ENCODE measurements around the gene MICAL3. TPM values are rescaled to one million over a fixed set of nuclear protein-coding genes. Genes with fewer than 3 reads are reported as not detected.

MICAL3 gene
- total RNA-seq, 1 donor from 2014 or later = 54.8 TPM

DNA sequence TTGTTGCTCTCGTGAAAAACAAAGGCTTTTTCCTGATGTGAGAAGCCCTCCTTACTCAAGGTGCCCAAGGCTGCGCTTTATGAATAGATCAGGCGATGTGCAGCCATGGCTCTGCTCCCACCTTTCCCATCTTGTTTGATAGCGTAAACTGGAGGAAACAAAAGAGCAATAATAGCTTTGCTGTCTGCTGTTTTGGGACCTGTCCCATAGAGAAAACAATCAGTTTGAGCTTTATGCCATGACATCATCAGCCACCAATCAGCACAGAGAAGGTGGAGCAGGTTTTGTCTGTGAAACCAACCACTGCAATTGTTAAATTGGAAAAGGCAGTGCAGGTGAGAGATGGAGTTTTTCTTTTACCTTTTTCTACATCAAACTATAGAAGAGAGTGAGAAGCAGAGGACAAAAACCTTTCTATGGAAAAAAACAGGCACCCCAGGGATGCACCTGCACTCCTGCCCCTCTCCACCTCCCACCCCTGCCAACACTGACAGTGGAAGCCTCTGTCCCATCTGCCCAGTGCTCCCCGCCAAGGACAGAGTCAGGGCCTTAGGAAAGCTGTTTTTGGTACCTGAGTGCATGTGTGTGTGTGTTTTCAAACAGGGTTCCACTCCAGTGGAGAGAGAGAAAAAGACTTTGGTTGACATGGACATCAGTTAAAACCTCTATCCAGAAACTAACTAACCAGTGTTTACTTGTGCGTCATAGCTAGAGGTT is 80.7 kb downstream of the MICAL3 start:
- no peak overlapping the region for H3K4me3 Mint-ChIP-seq (ENCODE audit: low read depth)
- no peaks in the 10 kb centered on the region for H3K9me3 Mint-ChIP-seq (ENCODE audit: low read depth)
- H3K4me1 Mint-ChIP-seq (ENCODE audit: low read depth) = peaks cover 19% of the 10 kb centered on the region
- no peak for DNase-seq (ENCODE audit: low spot score, unreplicated experiment)
- H3K27ac Mint-ChIP-seq = peak overlapping the region; percentile 90
- TF ChIP-seq, protein P1, sequence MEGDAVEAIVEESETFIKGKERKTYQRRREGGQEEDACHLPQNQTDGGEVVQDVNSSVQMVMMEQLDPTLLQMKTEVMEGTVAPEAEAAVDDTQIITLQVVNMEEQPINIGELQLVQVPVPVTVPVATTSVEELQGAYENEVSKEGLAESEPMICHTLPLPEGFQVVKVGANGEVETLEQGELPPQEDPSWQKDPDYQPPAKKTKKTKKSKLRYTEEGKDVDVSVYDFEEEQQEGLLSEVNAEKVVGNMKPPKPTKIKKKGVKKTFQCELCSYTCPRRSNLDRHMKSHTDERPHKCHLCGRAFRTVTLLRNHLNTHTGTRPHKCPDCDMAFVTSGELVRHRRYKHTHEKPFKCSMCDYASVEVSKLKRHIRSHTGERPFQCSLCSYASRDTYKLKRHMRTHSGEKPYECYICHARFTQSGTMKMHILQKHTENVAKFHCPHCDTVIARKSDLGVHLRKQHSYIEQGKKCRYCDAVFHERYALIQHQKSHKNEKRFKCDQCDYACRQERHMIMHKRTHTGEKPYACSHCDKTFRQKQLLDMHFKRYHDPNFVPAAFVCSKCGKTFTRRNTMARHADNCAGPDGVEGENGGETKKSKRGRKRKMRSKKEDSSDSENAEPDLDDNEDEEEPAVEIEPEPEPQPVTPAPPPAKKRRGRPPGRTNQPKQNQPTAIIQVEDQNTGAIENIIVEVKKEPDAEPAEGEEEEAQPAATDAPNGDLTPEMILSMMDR (IDR thresholded peaks at IDR 0.05; ENCODE audit: unreplicated experiment) = no peak
- no peaks in the 10 kb centered on the region for H3K27me3 Mint-ChIP-seq
- H3K36me3 Mint-ChIP-seq (ENCODE audit: insufficient read depth) = no peaks in the 10 kb centered on the region

DNA sequence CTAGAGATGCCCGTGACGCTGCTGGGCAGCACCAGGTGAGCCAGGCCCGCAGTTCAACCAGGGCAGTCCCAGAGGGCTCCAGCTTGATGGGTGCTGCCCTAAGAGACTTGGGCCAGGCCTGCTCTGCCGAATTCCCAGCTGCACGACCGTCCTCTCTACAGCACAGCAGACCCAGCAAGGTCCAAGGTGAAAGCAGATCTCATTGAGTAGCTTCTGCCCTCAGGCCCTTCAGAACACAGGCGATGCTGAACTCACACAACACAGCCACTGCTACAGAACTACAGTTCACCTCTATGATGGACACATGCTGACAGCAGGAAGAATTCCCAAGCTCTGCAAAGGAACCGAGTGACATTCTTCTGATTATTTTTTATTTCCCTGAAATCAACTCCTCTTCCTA is 81.6 kb downstream of the MICAL3 start:
- no peak for DNase-seq (ENCODE audit: low spot score, unreplicated experiment)
- H3K27me3 Mint-ChIP-seq = no peaks in the 10 kb centered on the region
- TF ChIP-seq, protein P1 (IDR thresholded peaks at IDR 0.05; ENCODE audit: unreplicated experiment) = no peak
- no peak overlapping the region for H3K27ac Mint-ChIP-seq
- no peak overlapping the region for H3K4me3 Mint-ChIP-seq (ENCODE audit: low read depth)
- no peaks in the 10 kb centered on the region for H3K9me3 Mint-ChIP-seq (ENCODE audit: low read depth)
- peaks cover 19% of the 10 kb centered on the region for H3K4me1 Mint-ChIP-seq (ENCODE audit: low read depth)
- no peaks in the 10 kb centered on the region for H3K36me3 Mint-ChIP-seq (ENCODE audit: insufficient read depth)

DNA sequence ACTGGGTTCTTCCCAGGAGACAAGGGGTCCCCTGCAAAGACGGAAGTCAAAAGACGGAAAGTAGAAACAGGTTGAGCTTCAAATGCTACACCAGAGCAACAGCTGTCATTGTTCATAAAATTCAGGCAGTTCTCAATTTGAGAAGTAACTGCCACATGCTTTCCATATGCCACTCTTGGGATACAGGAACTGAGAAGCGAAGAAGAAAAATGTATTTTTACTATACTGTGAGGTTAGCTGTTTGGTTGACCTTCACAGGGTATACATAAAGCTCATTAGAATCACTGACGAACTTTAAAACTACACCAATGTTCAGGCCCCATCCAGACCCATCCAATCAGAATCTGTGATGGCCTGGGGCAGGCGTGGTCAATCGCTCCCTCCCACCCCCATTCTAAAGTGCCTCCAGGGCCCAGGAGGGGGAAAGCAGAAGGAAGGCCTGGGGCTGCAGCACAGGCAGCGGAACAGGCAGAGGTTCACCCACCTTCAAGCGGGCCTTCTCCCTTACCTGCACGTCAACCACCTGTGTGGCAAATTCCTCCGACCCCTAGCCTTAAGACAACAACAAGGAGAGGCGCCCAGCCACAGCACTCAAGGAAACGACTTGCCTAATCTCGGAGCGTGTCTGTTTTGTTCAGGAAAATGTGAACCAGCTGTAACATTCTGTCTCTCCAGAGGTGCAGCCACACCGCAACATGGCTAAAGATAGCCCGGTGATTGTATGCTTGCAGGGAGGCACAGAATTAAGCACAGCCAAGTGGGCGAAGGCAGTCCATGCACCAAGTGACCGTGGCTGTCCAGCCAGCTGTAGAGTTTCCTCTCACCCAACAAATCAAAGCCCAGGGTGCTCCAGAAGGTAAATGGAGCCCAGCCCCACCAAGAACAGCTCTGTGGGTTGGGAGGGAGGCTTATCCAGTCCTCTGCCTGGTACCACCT is 82.6 kb downstream of the MICAL3 start:
- Mint-ChIP-seq H3K27ac (no peak overlapping the region), H3K4me1 (ENCODE audit: low read depth) (peaks cover 19% of the 10 kb centered on the region), H3K9me3 (ENCODE audit: low read depth) (no peaks in the 10 kb centered on the region), H3K27me3 (no peaks in the 10 kb centered on the region), H3K36me3 (ENCODE audit: insufficient read depth) (no peaks in the 10 kb centered on the region), H3K4me3 (ENCODE audit: low read depth) (no peak overlapping the region)
- no peak for DNase-seq (ENCODE audit: low spot score, unreplicated experiment)
- TF ChIP-seq, protein P1 (IDR thresholded peaks at IDR 0.05; ENCODE audit: unreplicated experiment) = no peak

GRCh38 chr22:17939579-17939978 is 84.8 kb downstream of the MICAL3 start:
- TF ChIP-seq, protein P1 (IDR thresholded peaks at IDR 0.05; ENCODE audit: unreplicated experiment) = no peak
- no peak for DNase-seq (ENCODE audit: low spot score, unreplicated experiment)
- Mint-ChIP-seq H3K27ac (no peak overlapping the region), H3K9me3 (ENCODE audit: low read depth) (peaks cover 10% of the 10 kb centered on the region), H3K36me3 (ENCODE audit: insufficient read depth) (peaks cover 2% of the 10 kb centered on the region), H3K4me3 (ENCODE audit: low read depth) (no peak overlapping the region), H3K4me1 (ENCODE audit: low read depth) (peaks cover 18% of the 10 kb centered on the region), H3K27me3 (no peaks in the 10 kb centered on the region)

GRCh38 chr22:17939011-17939410 is 85.3 kb downstream of the MICAL3 start:
- TF ChIP-seq, protein P1 (IDR thresholded peaks at IDR 0.05; ENCODE audit: unreplicated experiment) = no peak
- H3K4me3 Mint-ChIP-seq (ENCODE audit: low read depth) = no peak overlapping the region
- no peak for DNase-seq (ENCODE audit: low spot score, unreplicated experiment)
- no peaks in the 10 kb centered on the region for H3K27me3 Mint-ChIP-seq
- H3K27ac Mint-ChIP-seq = no peak overlapping the region
- H3K4me1 Mint-ChIP-seq (ENCODE audit: low read depth) = peaks cover 12% of the 10 kb centered on the region
- H3K9me3 Mint-ChIP-seq (ENCODE audit: low read depth) = peaks cover 10% of the 10 kb centered on the region
- peaks cover 4% of the 10 kb centered on the region for H3K36me3 Mint-ChIP-seq (ENCODE audit: insufficient read depth)
